ENCODE data around the gene CDK15.
"Not testable (repeated sequence)": the region's sequence is repeated elsewhere in the genome, so short reads cannot be mapped to it uniquely, and the experiment has no call there.

The CDK15 gene

GRCh38 chr2:201827621-201828020, 21.3 kb downstream of the CDK15 start:
- H3K36me3 Mint-ChIP-seq (ENCODE audit: low read depth), result no peaks in the 10 kb centered on the region
- H3K9me3 Mint-ChIP-seq, result no peaks in the 10 kb centered on the region
- no peak for DNase-seq (ENCODE audit: low spot score)
- no peak overlapping the region for H3K4me3 Mint-ChIP-seq
- H3K4me1 Mint-ChIP-seq (ENCODE audit: low read depth), result no peaks in the 10 kb centered on the region
- H3K27me3 Mint-ChIP-seq (ENCODE audit: low read depth), result peaks cover 5% of the 10 kb centered on the region
- no peak overlapping the region for H3K27ac Mint-ChIP-seq

- Mint-ChIP-seq H3K27me3 (ENCODE audit: low read depth) (peaks cover 5% of the 10 kb centered on the region), H3K4me1 (ENCODE audit: low read depth) (no peaks in the 10 kb centered on the region), H3K36me3 (ENCODE audit: low read depth) (no peaks in the 10 kb centered on the region), H3K4me3 (no peak overlapping the region), H3K27ac (no peak overlapping the region), H3K9me3 (no peaks in the 10 kb centered on the region)
- DNase-seq (ENCODE audit: low spot score), result no peak
Observed at GRCh38 chr2:201828220-201828619, 21.9 kb downstream of the CDK15 start.

GRCh38 chr2:201830666-201831065, 24.3 kb downstream of the CDK15 start:
- Mint-ChIP-seq H3K27me3 (ENCODE audit: low read depth) (peaks cover 5% of the 10 kb centered on the region), H3K27ac (no peak overlapping the region), H3K9me3 (no peaks in the 10 kb centered on the region), H3K4me3 (no peak overlapping the region), H3K4me1 (ENCODE audit: low read depth) (no peaks in the 10 kb centered on the region), H3K36me3 (ENCODE audit: low read depth) (no peaks in the 10 kb centered on the region)
- DNase-seq (ENCODE audit: low spot score), result no peak

- no peaks in the 10 kb centered on the region for H3K4me1 Mint-ChIP-seq (ENCODE audit: low read depth)
- H3K27ac Mint-ChIP-seq, result no peak overlapping the region
- H3K4me3 Mint-ChIP-seq, result no peak overlapping the region
- no peaks in the 10 kb centered on the region for H3K9me3 Mint-ChIP-seq
- peaks cover 5% of the 10 kb centered on the region for H3K27me3 Mint-ChIP-seq (ENCODE audit: low read depth)
- DNase-seq (ENCODE audit: low spot score), result no peak
- no peaks in the 10 kb centered on the region for H3K36me3 Mint-ChIP-seq (ENCODE audit: low read depth)
Observed at GRCh38 chr2:201831469-201831868, 25.1 kb downstream of the CDK15 start.

- no peak overlapping the region for H3K27ac Mint-ChIP-seq
- no peaks in the 10 kb centered on the region for H3K4me1 Mint-ChIP-seq (ENCODE audit: low read depth)
- no peak overlapping the region for H3K4me3 Mint-ChIP-seq
- no peaks in the 10 kb centered on the region for H3K9me3 Mint-ChIP-seq
- no peak for DNase-seq (ENCODE audit: low spot score)
- no peaks in the 10 kb centered on the region for H3K36me3 Mint-ChIP-seq (ENCODE audit: low read depth)
- H3K27me3 Mint-ChIP-seq (ENCODE audit: low read depth), result peaks cover 2% of the 10 kb centered on the region
Observed at GRCh38 chr2:201833781-201834180, 27.4 kb downstream of the CDK15 start.

- Mint-ChIP-seq H3K9me3 (no peaks in the 10 kb centered on the region), H3K36me3 (ENCODE audit: low read depth) (no peaks in the 10 kb centered on the region), H3K4me1 (ENCODE audit: low read depth) (no peaks in the 10 kb centered on the region)
Observed at GRCh38 chr2:201835066-201835465, 28.7 kb downstream of the CDK15 start.

GRCh38 chr2:201837391-201837790, 31.1 kb downstream of the CDK15 start:
- no peak for DNase-seq (ENCODE audit: low spot score)
- Mint-ChIP-seq H3K36me3 (ENCODE audit: low read depth) (no peaks in the 10 kb centered on the region), H3K9me3 (peaks cover 6% of the 10 kb centered on the region), H3K27ac (no peak overlapping the region), H3K4me1 (ENCODE audit: low read depth) (no peaks in the 10 kb centered on the region), H3K4me3 (no peak overlapping the region), H3K27me3 (ENCODE audit: low read depth) (peaks cover 8% of the 10 kb centered on the region)

More at GRCh38 chr2:201835066-201835465, 28.7 kb downstream of the CDK15 start:
- DNase-seq (ENCODE audit: low spot score), result no peak
- Mint-ChIP-seq H3K27me3 (ENCODE audit: low read depth) (peaks cover 6% of the 10 kb centered on the region), H3K4me3 (no peak overlapping the region), H3K27ac (no peak overlapping the region)

GRCh38 chr2:201837824-201838431, 31.6 kb downstream of the CDK15 start:
- H3K36me3 Mint-ChIP-seq (ENCODE audit: low read depth), result no peaks in the 10 kb centered on the region
- no peak overlapping the region for H3K4me3 Mint-ChIP-seq
- H3K9me3 Mint-ChIP-seq, result peaks cover 6% of the 10 kb centered on the region
- H3K27me3 Mint-ChIP-seq (ENCODE audit: low read depth), result peaks cover 8% of the 10 kb centered on the region
- DNase-seq (ENCODE audit: low spot score), result no peak
- H3K27ac Mint-ChIP-seq, result no peak overlapping the region
- no peaks in the 10 kb centered on the region for H3K4me1 Mint-ChIP-seq (ENCODE audit: low read depth)

GRCh38 chr2:201839727-201840126, 33.4 kb downstream of the CDK15 start:
- no peaks in the 10 kb centered on the region for H3K4me1 Mint-ChIP-seq (ENCODE audit: low read depth)
- H3K36me3 Mint-ChIP-seq (ENCODE audit: low read depth), result no peaks in the 10 kb centered on the region
- peaks cover 9% of the 10 kb centered on the region for H3K27me3 Mint-ChIP-seq (ENCODE audit: low read depth)
- no peak overlapping the region for H3K27ac Mint-ChIP-seq
- peaks cover 6% of the 10 kb centered on the region for H3K9me3 Mint-ChIP-seq
- H3K4me3 Mint-ChIP-seq, result no peak overlapping the region
- DNase-seq (ENCODE audit: low spot score), result no peak

GRCh38 chr2:201840726-201841125, 34.4 kb downstream of the CDK15 start:
- Mint-ChIP-seq H3K27ac (no peak overlapping the region), H3K4me1 (ENCODE audit: low read depth) (no peaks in the 10 kb centered on the region), H3K27me3 (ENCODE audit: low read depth) (peaks cover 9% of the 10 kb centered on the region), H3K4me3 (no peak overlapping the region), H3K36me3 (ENCODE audit: low read depth) (no peaks in the 10 kb centered on the region), H3K9me3 (peaks cover 6% of the 10 kb centered on the region)
- DNase-seq (ENCODE audit: low spot score), result no peak

- no peak overlapping the region for H3K27ac Mint-ChIP-seq
- H3K9me3 Mint-ChIP-seq, result peaks cover 6% of the 10 kb centered on the region
- no peaks in the 10 kb centered on the region for H3K36me3 Mint-ChIP-seq (ENCODE audit: low read depth)
- no peak for DNase-seq (ENCODE audit: low spot score)
- H3K4me3 Mint-ChIP-seq, result no peak overlapping the region
- H3K4me1 Mint-ChIP-seq (ENCODE audit: low read depth), result no peaks in the 10 kb centered on the region
- H3K27me3 Mint-ChIP-seq (ENCODE audit: low read depth), result peaks cover 12% of the 10 kb centered on the region
Observed at GRCh38 chr2:201842131-201842860, 36.0 kb downstream of the CDK15 start.

- H3K9me3 Mint-ChIP-seq; H3K4me1 Mint-ChIP-seq (ENCODE audit: low read depth); DNase-seq (ENCODE audit: low spot score); H3K36me3 Mint-ChIP-seq (ENCODE audit: low read depth); H3K27ac Mint-ChIP-seq; H3K4me3 Mint-ChIP-seq: not testable (repeated sequence)
- H3K27me3 Mint-ChIP-seq (ENCODE audit: low read depth), result peaks cover 12% of the 10 kb centered on the region
Observed at GRCh38 chr2:201844922-201845321, 38.6 kb downstream of the CDK15 start.

GRCh38 chr2:201847481-201847880, 41.1 kb downstream of the CDK15 start:
- H3K4me3 Mint-ChIP-seq, result no peak overlapping the region
- no peak overlapping the region for H3K27ac Mint-ChIP-seq
- H3K27me3 Mint-ChIP-seq (ENCODE audit: low read depth), result peaks cover 10% of the 10 kb centered on the region
- H3K9me3 Mint-ChIP-seq, result no peaks in the 10 kb centered on the region
- H3K36me3 Mint-ChIP-seq (ENCODE audit: low read depth), result no peaks in the 10 kb centered on the region
- DNase-seq (ENCODE audit: low spot score), result no peak
- H3K4me1 Mint-ChIP-seq (ENCODE audit: low read depth), result no peaks in the 10 kb centered on the region

GRCh38 chr2:201852462-201852861, 46.1 kb downstream of the CDK15 start:
- Mint-ChIP-seq H3K4me1 (ENCODE audit: low read depth) (no peaks in the 10 kb centered on the region), H3K4me3 (no peak overlapping the region), H3K36me3 (ENCODE audit: low read depth) (no peaks in the 10 kb centered on the region), H3K27me3 (ENCODE audit: low read depth) (peaks cover 8% of the 10 kb centered on the region), H3K27ac (no peak overlapping the region), H3K9me3 (no peaks in the 10 kb centered on the region)
- no peak for DNase-seq (ENCODE audit: low spot score)

Measured in T-helper 2 cell treated with Interferon-gamma antibody and Interleukin-4, amounts not matched to agents 5 μg/mL and 100 μg/mL, for 36 hours (primary cell).